ENCODE measurements around the gene PTPRN2. TPM values are rescaled to one million over a fixed set of nuclear protein-coding genes. Genes with fewer than 3 reads are reported as not detected.

The PTPRN2 gene
- total RNA-seq, 1 donor from 2014 or later: 15.4 TPM

GRCh38 chr7:157975401-157976372, 611.9 kb downstream of the PTPRN2 start:
- no peak for DNase-seq (ENCODE audit: extremely low spot score, unreplicated experiment)
- Mint-ChIP-seq H3K27ac (no peak overlapping the region), H3K4me3 (no peak overlapping the region)

GRCh38 chr7:157974678-157975230, 612.9 kb downstream of the PTPRN2 start:
- no peaks in the 10 kb centered on the region for H3K36me3 Mint-ChIP-seq
- no peak overlapping the region for H3K27ac Mint-ChIP-seq
- H3K9me3 Mint-ChIP-seq: no peaks in the 10 kb centered on the region
- no peaks in the 10 kb centered on the region for H3K27me3 Mint-ChIP-seq
- no peak for TF ChIP-seq CTCF (conservative IDR thresholded peaks at IDR 0.05)
- no peak for DNase-seq (ENCODE audit: extremely low spot score, unreplicated experiment)
- no peak overlapping the region for H3K4me3 Mint-ChIP-seq
- no peaks in the 10 kb centered on the region for H3K4me1 Mint-ChIP-seq (ENCODE audit: unreplicated experiment)

More at GRCh38 chr7:157975401-157976372, 611.9 kb downstream of the PTPRN2 start:
- no peak for TF ChIP-seq CTCF (conservative IDR thresholded peaks at IDR 0.05)
- no peaks in the 10 kb centered on the region for H3K4me1 Mint-ChIP-seq (ENCODE audit: unreplicated experiment)
- no peaks in the 10 kb centered on the region for H3K27me3 Mint-ChIP-seq
- H3K9me3 Mint-ChIP-seq: no peaks in the 10 kb centered on the region
- H3K36me3 Mint-ChIP-seq: no peaks in the 10 kb centered on the region

- TF ChIP-seq CTCF (conservative IDR thresholded peaks at IDR 0.05): no peak
- Mint-ChIP-seq H3K4me3 (no peak overlapping the region), H3K27me3 (no peaks in the 10 kb centered on the region), H3K4me1 (ENCODE audit: unreplicated experiment) (no peaks in the 10 kb centered on the region), H3K36me3 (no peaks in the 10 kb centered on the region), H3K9me3 (no peaks in the 10 kb centered on the region), H3K27ac (no peak overlapping the region)
- DNase-seq (ENCODE audit: extremely low spot score, unreplicated experiment): no peak
These were observed 613.5 kb downstream of the PTPRN2 start for GRCh38 chr7:157973971-157974677.

- no peak overlapping the region for H3K27ac Mint-ChIP-seq
- no peaks in the 10 kb centered on the region for H3K36me3 Mint-ChIP-seq
- no peaks in the 10 kb centered on the region for H3K27me3 Mint-ChIP-seq
- H3K9me3 Mint-ChIP-seq: no peaks in the 10 kb centered on the region
- H3K4me3 Mint-ChIP-seq: no peak overlapping the region
- no peak for TF ChIP-seq CTCF (conservative IDR thresholded peaks at IDR 0.05)
- no peak for DNase-seq (ENCODE audit: extremely low spot score, unreplicated experiment)
- H3K4me1 Mint-ChIP-seq (ENCODE audit: unreplicated experiment): no peaks in the 10 kb centered on the region
These were observed 614.7 kb downstream of the PTPRN2 start for GRCh38 chr7:157972914-157973313.

- Mint-ChIP-seq H3K27me3 (no peaks in the 10 kb centered on the region), H3K36me3 (no peaks in the 10 kb centered on the region), H3K4me1 (ENCODE audit: unreplicated experiment) (no peaks in the 10 kb centered on the region), H3K4me3 (no peak overlapping the region), H3K9me3 (no peaks in the 10 kb centered on the region), H3K27ac (no peak overlapping the region)
- DNase-seq (ENCODE audit: extremely low spot score, unreplicated experiment): no peak
- no peak for TF ChIP-seq CTCF (conservative IDR thresholded peaks at IDR 0.05)
These were observed 616.1 kb downstream of the PTPRN2 start for GRCh38 chr7:157971501-157971900.

All from type B pancreatic cell (in vitro differentiated cells).